8988T (cell line): ENCODE data around the gene CCM2.
A peak's percentile ranks its signal among the peaks of the same experiment; 100 is the strongest.

Source experiments
- DNase-seq: peaks from one replicate; pipeline ENCODE4 v3.0.0; 2011

Gene CCM2

GRCh38 chr7:45000093-45001032 is at the start of gene CCM2:
TSS of gene CCM2 (plus strand) at chr7:45000201. CDS start at chr7:45000334, 133 bp downstream.
- DNase-seq: no peak

- no peak for DNase-seq
Measured at GRCh38 chr7:44953156-44953555, 46.8 kb upstream of the CCM2 start.

GRCh38 chr7:44955733-44956132 is 44.3 kb upstream of the CCM2 start:
- no peak for DNase-seq

- no peak for DNase-seq
Measured at GRCh38 chr7:44956157-44956766, 43.7 kb upstream of the CCM2 start.

- no peak for DNase-seq
Measured at GRCh38 chr7:44958645-44959344, 41.2 kb upstream of the CCM2 start.

- DNase-seq: no peak
Measured at GRCh38 chr7:44959433-44959951, 40.5 kb upstream of the CCM2 start.

GRCh38 chr7:44960011-44960580 is 39.9 kb upstream of the CCM2 start:
- DNase-seq: no peak

GRCh38 chr7:44961844-44962482 is 38.0 kb upstream of the CCM2 start:
- DNase-seq: no peak

GRCh38 chr7:44962483-44963251 is 37.3 kb upstream of the CCM2 start:
- DNase-seq: no peak

GRCh38 chr7:44963364-44964290 is 36.4 kb upstream of the CCM2 start:
- no peak for DNase-seq

GRCh38 chr7:44964384-44964830 is 35.6 kb upstream of the CCM2 start:
- peak; percentile 89 for DNase-seq

- no peak for DNase-seq
Measured at GRCh38 chr7:44964831-44965440, 35.1 kb upstream of the CCM2 start.

- DNase-seq: no peak
Measured at GRCh38 chr7:44965441-44965903, 34.5 kb upstream of the CCM2 start.

GRCh38 chr7:44965937-44966730 is 33.9 kb upstream of the CCM2 start:
- no peak for DNase-seq

- DNase-seq: no peak
Measured at GRCh38 chr7:44966731-44967538, 33.1 kb upstream of the CCM2 start.

GRCh38 chr7:44967571-44968446 is 32.2 kb upstream of the CCM2 start:
- peak; percentile 69 for DNase-seq
